Neural progenitor cell (in vitro differentiated cells): Measurements from ENCODE around the gene WDR17. TPM values are rescaled to one million over a fixed set of nuclear protein-coding genes. Genes with fewer than 3 reads are reported as not detected.
"Not testable (repeated sequence)": the region's sequence is repeated elsewhere in the genome, so short reads cannot be mapped to it uniquely, and the experiment has no call there.

ENCODE experiments used
- DNase-seq: peaks from one replicate; pipeline ENCODE4 v3.0.0-alpha.2; 2016; ENCODE audit warnings: low spot score
- H2AFZ ChIP-seq: fragments of 200-600 bp; sonication (generic); replicated peaks from 2 replicates; pipeline ENCODE4 v1.6.1; 2016; ENCODE audit warnings: antibody characterized with exemption
- H3F3A ChIP-seq: fragments of 200-600 bp; sonication (generic); 2 replicates; pipeline ENCODE4 v1.6.1; 2016; ENCODE audit warnings: antibody characterized with exemption, low read depth
- H3K27ac ChIP-seq: fragments of 200-600 bp; sonication (generic); 2 replicates; pipeline ENCODE4 v1.5.1; 2016; ENCODE audit warnings: mild to moderate bottlenecking
- H3K27me3 ChIP-seq: fragments of 200-600 bp; sonication (generic); 2 replicates; pipeline ENCODE4 v1.6.1; 2016; ENCODE audit warnings: mild to moderate bottlenecking, moderate library complexity
- H3K36me3 ChIP-seq: fragments of 200-600 bp; sonication (generic); 2 replicates; pipeline ENCODE4 v1.5.1; 2016
- H3K4me1 ChIP-seq: fragments of 200-600 bp; sonication (generic); 2 replicates; pipeline ENCODE4 v1.6.1; 2016; ENCODE audit warnings: mixed run types
- H3K4me2 ChIP-seq: fragments of 200-600 bp; sonication (generic); 2 replicates; pipeline ENCODE4 v1.6.1; 2016
- H3K4me3 ChIP-seq: fragments of 200-600 bp; sonication (generic); 2 replicates; pipeline ENCODE4 v1.5.1; 2016
- H3K79me2 ChIP-seq: fragments of 200-600 bp; sonication (generic); 2 replicates; pipeline ENCODE4 v1.6.1; 2016; ENCODE audit warnings: low read depth
- H3K9ac ChIP-seq: fragments of 200-600 bp; sonication (generic); 2 replicates; pipeline ENCODE4 v1.6.1; 2016
- H3K9me3 ChIP-seq: fragments of 200-600 bp; sonication (generic); 2 replicates; pipeline ENCODE4 v1.5.1; 2016; ENCODE audit warnings: low read depth
- H4K20me1 ChIP-seq: fragments of 200-600 bp; sonication (generic); 2 replicates; pipeline ENCODE4 v1.6.1; 2016; ENCODE audit warnings: low read depth
- H3K27ac Mint-ChIP-seq: 3 replicates; pipeline ENCODE4 v1.8.0; 2021; ENCODE audit warnings: mixed read lengths
- H3K27me3 Mint-ChIP-seq: 2 replicates; pipeline ENCODE4 v1.8.0; 2022; ENCODE audit warnings: low read depth, mild to moderate bottlenecking, inconsistent platforms, moderate library complexity, mixed read lengths; ENCODE audit not compliant: insufficient read depth
- H3K36me3 Mint-ChIP-seq: 3 replicates; pipeline ENCODE4 v1.8.0; 2021; ENCODE audit warnings: mixed read lengths
- H3K4me1 Mint-ChIP-seq: 3 replicates; pipeline ENCODE4 v1.8.0; 2021; ENCODE audit warnings: mixed read lengths
- H3K4me3 Mint-ChIP-seq: 3 replicates; pipeline ENCODE4 v1.8.0; 2021; ENCODE audit warnings: mild to moderate bottlenecking, moderate library complexity, mixed read lengths
- H3K9me3 Mint-ChIP-seq: 3 replicates; pipeline ENCODE4 v1.8.0; 2020; ENCODE audit warnings: mixed read lengths
- CTCF ChIP-seq: fragments of 200-600 bp; sonication (generic); IDR thresholded peaks from 2 replicates; pipeline ENCODE4 v1.5.1; 2017; ENCODE audit warnings: antibody characterized with exemption, mild to moderate bottlenecking
- EZH2 ChIP-seq: fragments of 200-600 bp; sonication (generic); IDR thresholded peaks from 2 replicates; pipeline ENCODE4 v1.6.1; 2017; ENCODE audit warnings: antibody characterized with exemption, mild to moderate bottlenecking, moderate library complexity
- EZH2phosphoT487 ChIP-seq: fragments of 200-600 bp; sonication (generic); IDR thresholded peaks from 2 replicates; pipeline ENCODE4 v1.6.1; 2017; ENCODE audit warnings: antibody characterized with exemption
- total RNA-seq: library from RNA; depleted of rRNA; stranded (reverse); fragments of >200 nt; gene quantifications from 2 replicates; pipeline ENCODE4 v1.2.3, GENCODE V29; 2015; ENCODE audit warnings: low replicate concordance

WDR17 gene
- total RNA-seq, 1 donor from 2014 or later = 9.1 TPM

- Histone ChIP-seq H3K79me2 (no peaks in the 10 kb centered on the region), H3K4me2 (no peak overlapping the region), H3K9me3 (no peaks in the 10 kb centered on the region), H3K27ac (no peak overlapping the region), H3K36me3 (no peaks in the 10 kb centered on the region), H3K9ac (no peak overlapping the region), H2AFZ (no peak overlapping the region), H3K4me1 (no peaks in the 10 kb centered on the region), H3K27me3 (no peaks in the 10 kb centered on the region), H3K4me3 (no peak overlapping the region), H3F3A (no peaks in the 10 kb centered on the region), H4K20me1 (no peaks in the 10 kb centered on the region)
- Mint-ChIP-seq H3K27me3 (no peaks in the 10 kb centered on the region), H3K4me1 (peaks cover 10% of the 10 kb centered on the region), H3K9me3 (peaks cover 6% of the 10 kb centered on the region), H3K36me3 (no peaks in the 10 kb centered on the region), H3K4me3 (no peak overlapping the region), H3K27ac (no peak overlapping the region)
- no peak for DNase-seq
- no peak for TF ChIP-seq EZH2phosphoT487
- no peak for TF ChIP-seq EZH2
- TF ChIP-seq CTCF = no peak
Measured at GRCh38 chr4:176209535-176209934, 143.9 kb downstream of the WDR17 start.

GRCh38 chr4:176210101-176210500 lies 144.5 kb downstream of the WDR17 start:
- H3K9me3 Mint-ChIP-seq = peaks cover 6% of the 10 kb centered on the region
- no peak overlapping the region for H2AFZ ChIP-seq

GRCh38 chr4:176210579-176211296 lies 145.1 kb downstream of the WDR17 start:
- Histone ChIP-seq H3K36me3 (no peaks in the 10 kb centered on the region), H3K27me3 (no peaks in the 10 kb centered on the region), H3K4me2 (no peak overlapping the region), H3K9ac (no peak overlapping the region), H3K4me3 (no peak overlapping the region), H3K27ac (no peak overlapping the region), H3K4me1 (no peaks in the 10 kb centered on the region), H3F3A (no peaks in the 10 kb centered on the region), H3K9me3 (no peaks in the 10 kb centered on the region), H4K20me1 (no peaks in the 10 kb centered on the region), H2AFZ (no peak overlapping the region), H3K79me2 (no peaks in the 10 kb centered on the region)
- Mint-ChIP-seq H3K36me3 (no peaks in the 10 kb centered on the region), H3K27ac (no peak overlapping the region), H3K4me1 (peaks cover under 1% of the 10 kb centered on the region), H3K27me3 (no peaks in the 10 kb centered on the region), H3K9me3 (peaks cover 6% of the 10 kb centered on the region), H3K4me3 (no peak overlapping the region)
- TF ChIP-seq CTCF (no peak), EZH2phosphoT487 (no peak), EZH2 (no peak)
- no peak for DNase-seq

More at GRCh38 chr4:176210101-176210500, 144.5 kb downstream of the WDR17 start:
- H4K20me1 ChIP-seq = no peaks in the 10 kb centered on the region
- H3K79me2 ChIP-seq = no peaks in the 10 kb centered on the region
- Mint-ChIP-seq H3K4me1 (peaks cover 6% of the 10 kb centered on the region), H3K27ac (no peak overlapping the region), H3K4me3 (no peak overlapping the region), H3K27me3 (no peaks in the 10 kb centered on the region), H3K36me3 (no peaks in the 10 kb centered on the region)
- no peak for TF ChIP-seq EZH2phosphoT487
- no peak for TF ChIP-seq EZH2
- no peak for TF ChIP-seq CTCF
- no peak overlapping the region for H3K4me3 ChIP-seq
- no peaks in the 10 kb centered on the region for H3F3A ChIP-seq
- H3K9ac ChIP-seq = no peak overlapping the region
- no peak overlapping the region for H3K27ac ChIP-seq
- H3K36me3 ChIP-seq = no peaks in the 10 kb centered on the region
- H3K4me2 ChIP-seq = no peak overlapping the region
- no peaks in the 10 kb centered on the region for H3K9me3 ChIP-seq
- no peaks in the 10 kb centered on the region for H3K4me1 ChIP-seq
- no peak for DNase-seq
- H3K27me3 ChIP-seq = no peaks in the 10 kb centered on the region

- H3K4me2 ChIP-seq, H3K9me3 ChIP-seq, H3F3A ChIP-seq, H3K27me3 ChIP-seq, H3K9me3 Mint-ChIP-seq, H3K27ac ChIP-seq, DNase-seq, H3K9ac ChIP-seq, H3K36me3 ChIP-seq, H3K4me1 Mint-ChIP-seq, H3K36me3 Mint-ChIP-seq, H2AFZ ChIP-seq, H4K20me1 ChIP-seq, H3K4me3 Mint-ChIP-seq, H3K4me3 ChIP-seq, H3K27me3 Mint-ChIP-seq, H3K27ac Mint-ChIP-seq, H3K4me1 ChIP-seq, H3K79me2 ChIP-seq: not testable (repeated sequence)
Measured at GRCh38 chr4:176212351-176212750, 146.7 kb downstream of the WDR17 start.
